ENCODE results near the gene TMEM253.

Gene TMEM253

GRCh38 chr14:21105095-21105494, 4.2 kb downstream of the TMEM253 start:
- ATAC-seq (no peak), DNase-seq (no peak)

GRCh38 chr14:21106176-21106497, 5.3 kb downstream of the TMEM253 start:
- no peak for DNase-seq

GRCh38 chr14:21106498-21107282, 5.8 kb downstream of the TMEM253 start:
- ATAC-seq (no peak), DNase-seq (peak; percentile 82)

More at GRCh38 chr14:21106176-21106497, 5.3 kb downstream of the TMEM253 start:
- ATAC-seq = no peak

GRCh38 chr14:21107283-21107800, 6.5 kb downstream of the TMEM253 start:
- no peak for DNase-seq
- no peak for ATAC-seq

- no peak for DNase-seq
- ATAC-seq = no peak
These were observed 7.9 kb downstream of the TMEM253 start for GRCh38 chr14:21108791-21109190.

- DNase-seq = no peak
These were observed 8.7 kb downstream of the TMEM253 start for GRCh38 chr14:21109377-21110138.

GRCh38 chr14:21112255-21112654, 11.4 kb downstream of the TMEM253 start:
- ATAC-seq (no peak), DNase-seq (no peak)

More at GRCh38 chr14:21109377-21110138, 8.7 kb downstream of the TMEM253 start:
- peak; percentile 74 for ATAC-seq

GRCh38 chr14:21113369-21113768, 12.5 kb downstream of the TMEM253 start:
- DNase-seq = no peak
- no peak for ATAC-seq

GRCh38 chr14:21118933-21119332, 18.1 kb downstream of the TMEM253 start:
- DNase-seq = no peak
- no peak for ATAC-seq

GRCh38 chr14:21120686-21121085, 19.8 kb downstream of the TMEM253 start:
- DNase-seq (no peak), ATAC-seq (no peak)

- DNase-seq = no peak
- no peak for ATAC-seq
These were observed 20.3 kb downstream of the TMEM253 start for GRCh38 chr14:21121122-21121521.

GRCh38 chr14:21123429-21123828, 22.6 kb downstream of the TMEM253 start:
- ATAC-seq (no peak), DNase-seq (no peak)

GRCh38 chr14:21133901-21134300, 33.0 kb downstream of the TMEM253 start:
- DNase-seq (no peak), ATAC-seq (no peak)

GRCh38 chr14:21136024-21136423, 35.2 kb downstream of the TMEM253 start:
- ATAC-seq (no peak), DNase-seq (no peak)

- no peak for ATAC-seq
- no peak for DNase-seq
These were observed 41.5 kb downstream of the TMEM253 start for GRCh38 chr14:21142357-21142756.

- ATAC-seq (no peak), DNase-seq (no peak)
These were observed 44.6 kb downstream of the TMEM253 start for GRCh38 chr14:21145437-21145836.

- DNase-seq (no peak), ATAC-seq (no peak)
These were observed 48.9 kb downstream of the TMEM253 start for GRCh38 chr14:21149641-21150367.
